GM21737 (cell line): Measurements from ENCODE around the gene CARNS1.

Experiments used
- ATAC-seq: cut with Tn5 transposase; IDR thresholded peaks from one replicate; pipeline ENCODE4 v1.9.1; 2021; ENCODE audit warnings: mild to moderate bottlenecking, moderate library complexity; ENCODE audit not compliant: unreplicated experiment

Gene CARNS1

DNA sequence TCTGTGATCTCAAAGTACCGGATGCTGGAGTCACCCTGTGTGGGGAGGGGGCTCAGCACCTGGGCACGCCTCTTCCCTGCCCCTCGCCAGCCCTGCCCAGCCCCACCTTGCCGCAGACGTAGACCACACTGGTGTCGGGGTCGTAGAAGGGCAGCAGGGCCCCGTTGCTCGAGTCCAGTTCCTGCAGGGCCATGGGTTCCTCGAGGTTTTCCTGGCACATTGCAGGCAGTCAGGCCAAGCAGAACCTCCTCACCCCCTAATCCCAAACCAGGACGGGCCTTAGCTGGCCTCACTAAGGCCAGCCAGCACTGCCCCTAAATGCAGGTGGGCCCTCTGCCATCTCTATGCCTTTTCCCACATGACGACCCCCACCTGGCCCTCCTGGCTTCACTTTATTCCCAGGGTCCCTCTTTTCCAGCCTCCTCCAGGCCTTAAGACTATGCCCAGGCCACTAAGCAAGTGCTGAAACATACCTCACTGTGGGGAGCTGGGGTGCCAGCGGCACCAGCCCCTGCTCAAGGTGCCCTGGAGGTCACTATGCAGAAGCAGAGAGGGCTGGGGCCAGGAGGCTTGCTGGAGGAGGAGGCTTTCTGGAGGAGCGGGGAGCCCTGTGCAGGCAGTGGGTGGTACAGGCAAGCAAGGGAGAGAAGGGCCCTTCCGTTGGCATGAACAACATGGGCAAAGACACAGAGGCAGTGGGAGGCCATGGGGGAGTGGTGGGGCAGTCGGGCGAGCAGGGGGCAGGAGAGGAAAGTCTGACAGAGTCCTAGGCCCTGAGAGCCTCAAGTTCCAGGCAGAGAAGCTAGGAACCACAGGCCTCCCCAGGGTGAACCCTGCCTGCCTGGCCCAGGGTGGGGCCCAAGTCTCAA, 25.0 kb downstream of the CARNS1 start:
- no peak for ATAC-seq

DNA sequence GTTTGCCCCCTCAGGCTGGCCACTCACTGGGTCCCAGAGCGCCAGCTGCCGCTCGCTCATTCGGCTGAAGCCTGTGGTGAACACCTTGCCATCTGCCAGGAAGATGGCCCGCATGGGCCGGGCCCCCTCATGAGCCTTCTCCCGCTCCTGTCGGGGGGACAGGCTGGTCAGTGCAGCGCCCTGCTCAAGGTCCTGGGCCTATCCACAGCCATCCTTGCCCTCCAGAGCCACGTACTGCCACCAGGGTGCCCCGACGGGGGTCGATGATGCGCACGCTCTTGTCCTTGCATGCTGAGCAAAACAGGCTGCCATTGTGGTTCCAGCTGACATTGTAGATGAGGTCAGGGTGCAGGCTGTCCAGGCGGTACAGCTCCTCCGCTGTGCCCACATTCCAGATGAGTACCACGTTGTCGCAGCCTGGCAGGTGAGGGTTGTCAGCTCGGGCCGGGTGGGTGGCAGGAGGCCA, 25.7 kb downstream of the CARNS1 start:
- ATAC-seq, result no peak

DNA sequence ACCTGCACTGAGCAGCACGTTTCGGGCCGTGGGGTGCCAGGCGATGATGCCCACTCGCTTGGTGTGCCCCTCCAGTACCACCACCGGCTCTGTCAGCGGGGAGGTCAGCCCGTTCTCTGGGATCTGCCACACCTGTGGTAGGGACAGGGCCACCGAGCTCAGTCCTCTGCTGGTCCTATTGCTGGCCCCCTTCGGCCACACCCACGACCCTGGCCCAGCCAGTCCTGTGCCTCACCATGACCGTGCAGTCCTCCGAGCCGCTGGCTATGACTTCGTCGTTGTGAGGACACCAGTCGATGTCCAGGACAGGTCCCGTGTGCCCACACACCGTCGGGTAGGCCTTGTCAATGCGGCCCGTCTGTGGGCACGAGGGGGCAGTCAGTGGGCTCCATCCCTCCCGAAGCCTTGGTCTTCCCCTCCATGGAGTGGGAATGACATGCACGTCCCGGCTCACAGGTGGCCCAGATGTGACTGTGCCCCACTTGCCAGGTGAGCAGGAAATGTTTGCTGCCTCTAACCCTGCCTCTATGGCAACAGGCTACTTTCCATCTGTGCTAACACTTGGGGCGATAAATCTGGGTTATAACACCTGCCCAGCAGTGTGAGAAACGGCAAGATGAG, 26.4 kb downstream of the CARNS1 start:
- ATAC-seq, result no peak

DNA sequence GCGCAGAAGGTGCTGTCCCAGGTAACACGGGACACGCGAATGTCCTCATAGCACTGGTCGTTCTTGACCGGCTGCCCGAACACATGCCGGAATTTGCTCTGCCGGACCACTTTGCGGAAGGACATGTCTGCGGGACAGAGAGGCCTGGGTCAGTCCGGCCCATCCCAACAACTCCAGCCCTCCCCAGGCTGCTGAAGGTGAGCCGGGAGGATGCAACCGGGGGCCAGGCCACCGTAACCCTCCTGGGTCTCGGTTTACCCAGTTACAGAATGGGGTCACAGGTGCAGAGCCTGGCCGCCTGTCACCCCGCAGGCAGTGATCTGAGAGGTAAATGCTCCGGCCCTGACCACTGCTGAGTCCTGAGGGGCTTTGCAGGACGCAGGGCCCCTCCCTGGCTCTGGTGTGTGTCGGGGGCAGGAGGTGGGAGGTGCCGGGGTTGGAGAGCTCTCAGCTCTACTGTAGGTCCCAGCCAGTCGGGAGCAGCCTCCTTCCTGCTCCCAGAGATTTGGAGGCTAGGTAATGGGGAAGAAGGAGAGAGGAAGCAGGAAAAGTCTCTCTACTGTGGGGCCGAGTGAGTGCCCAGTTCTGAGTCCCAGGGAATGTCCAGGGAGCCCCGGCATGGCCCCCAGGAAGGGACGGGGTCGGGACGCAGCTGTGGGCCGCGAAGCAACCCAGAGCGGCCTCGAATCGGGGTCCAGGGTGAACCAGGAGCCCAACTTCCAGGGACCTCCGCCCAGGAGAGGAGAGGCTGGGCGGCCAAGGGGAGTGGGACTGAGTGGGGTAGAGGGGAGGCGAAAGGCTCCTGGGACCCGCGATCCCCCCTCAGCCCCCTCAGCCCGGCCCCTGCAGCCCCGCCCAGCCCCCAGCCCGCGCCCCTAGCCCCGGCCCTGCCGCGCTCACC, 27.3 kb downstream of the CARNS1 start:
- ATAC-seq, result peak; percentile 4

DNA sequence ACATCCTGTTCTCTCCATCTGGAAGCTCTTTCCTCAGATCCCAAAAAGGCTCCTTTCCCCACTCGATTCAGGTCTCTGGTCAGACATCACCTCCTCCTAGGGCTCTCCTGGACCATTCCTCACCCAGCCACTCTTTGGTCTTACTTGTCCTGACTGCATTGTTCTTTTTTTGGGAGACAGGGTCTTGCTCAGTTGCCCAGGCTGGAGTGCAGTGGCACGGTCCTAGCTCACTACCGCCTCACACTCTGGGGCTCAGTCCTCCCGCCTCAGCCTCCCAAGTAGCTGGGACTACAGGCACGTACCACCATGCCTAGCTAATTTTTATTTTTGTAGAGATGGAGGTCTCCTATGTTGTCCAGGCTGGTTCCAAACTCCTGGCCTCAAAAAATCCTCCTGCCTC, 30.0 kb downstream of the CARNS1 start:
- ATAC-seq, result no peak

DNA sequence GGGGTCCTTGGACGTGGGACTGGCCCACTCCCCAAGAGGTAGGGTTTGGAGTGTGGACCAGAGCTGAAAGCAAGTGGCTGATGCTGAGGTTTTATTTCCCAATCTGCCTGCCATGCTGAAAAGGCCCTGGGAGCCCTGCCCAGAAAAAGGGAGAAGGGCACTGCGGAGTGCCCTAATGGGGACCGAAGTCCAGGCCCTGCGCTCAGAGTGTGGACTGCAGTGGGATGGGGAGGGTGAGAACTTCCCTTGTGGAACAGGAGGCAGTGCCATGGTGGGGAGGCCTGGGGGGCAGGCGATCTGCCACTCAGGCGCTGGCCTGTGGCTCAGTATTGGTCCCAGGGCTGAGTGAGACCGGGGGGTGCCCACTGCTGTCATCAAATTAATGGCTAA, 32.7 kb downstream of the CARNS1 start:
- no peak for ATAC-seq

DNA sequence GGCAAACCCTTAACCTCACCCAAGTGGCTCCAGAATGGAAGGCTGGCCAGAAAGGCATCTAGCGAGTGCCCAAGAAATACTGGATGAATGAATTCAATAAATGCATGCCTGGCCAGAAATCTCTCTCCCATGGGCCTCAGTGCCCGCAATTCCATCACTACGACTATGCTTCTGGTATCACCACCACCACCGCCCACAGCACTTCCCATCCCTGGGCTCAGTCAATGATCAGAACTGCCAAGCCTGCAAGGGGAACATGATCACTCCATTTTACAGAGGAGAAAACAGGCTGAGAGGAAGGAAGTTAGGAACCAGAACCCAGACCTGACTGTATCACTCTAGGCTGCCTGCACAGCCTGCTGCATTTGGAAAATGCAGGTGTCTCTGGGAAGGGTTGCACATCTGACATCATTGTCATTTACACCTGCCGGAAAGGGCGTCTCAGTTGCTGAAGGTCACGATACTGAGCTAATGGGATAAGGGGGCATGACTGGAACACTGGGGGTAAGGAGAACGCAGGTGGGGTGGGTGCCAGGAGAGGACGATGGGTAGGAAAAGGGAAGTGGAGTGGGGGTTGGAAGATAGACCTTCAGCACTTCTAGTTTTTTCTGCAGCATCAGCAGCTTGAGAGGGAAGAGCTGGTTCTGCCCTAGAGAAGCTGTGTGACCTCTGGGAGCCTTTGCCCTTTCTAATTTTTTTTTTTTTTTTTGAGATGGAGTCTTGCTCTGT, 33.8 kb downstream of the CARNS1 start:
- ATAC-seq, result no peak

DNA sequence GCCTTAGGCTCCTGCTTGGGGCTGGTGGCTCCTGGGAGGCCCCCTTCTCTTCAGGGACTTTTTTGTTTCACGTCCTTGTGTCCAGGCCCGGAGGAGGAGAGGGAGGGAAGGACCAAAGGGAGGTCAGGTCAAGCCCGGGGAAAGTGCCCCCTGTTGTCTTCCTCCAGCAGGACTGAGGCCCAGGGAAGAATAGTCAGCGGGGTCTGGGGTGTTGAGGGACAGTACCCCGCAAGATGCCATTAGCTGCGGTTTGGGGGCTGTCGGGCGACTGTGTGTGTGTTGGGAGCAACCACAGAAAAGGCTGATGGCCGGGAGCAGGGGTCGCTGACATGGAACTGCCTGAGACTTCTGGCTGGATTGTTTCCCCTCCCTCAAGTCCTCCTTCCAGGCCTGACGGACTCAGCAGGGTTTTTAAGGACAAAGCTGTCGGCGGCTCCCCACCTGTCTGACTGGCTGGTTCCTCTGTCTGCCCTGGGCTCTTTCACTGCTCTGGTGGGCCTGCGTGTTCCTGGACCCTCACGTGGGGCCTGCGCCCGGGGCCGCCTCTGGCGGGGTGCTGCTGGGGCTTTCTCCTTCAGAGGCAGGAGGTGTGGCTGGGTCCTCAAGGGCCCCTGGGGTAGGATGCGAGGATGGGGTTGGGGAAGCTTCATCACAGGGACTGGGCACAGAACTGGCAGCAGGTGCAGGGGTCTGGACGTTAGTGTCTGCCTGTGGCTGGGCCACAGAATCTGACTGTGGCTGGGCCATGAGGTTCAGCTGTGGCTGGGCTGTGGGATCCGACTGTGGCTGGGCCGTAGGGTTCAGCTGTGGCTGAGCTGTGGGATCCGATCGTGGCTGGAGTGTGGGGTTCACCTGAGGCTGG, 35.5 kb downstream of the CARNS1 start:
- ATAC-seq, result no peak

DNA sequence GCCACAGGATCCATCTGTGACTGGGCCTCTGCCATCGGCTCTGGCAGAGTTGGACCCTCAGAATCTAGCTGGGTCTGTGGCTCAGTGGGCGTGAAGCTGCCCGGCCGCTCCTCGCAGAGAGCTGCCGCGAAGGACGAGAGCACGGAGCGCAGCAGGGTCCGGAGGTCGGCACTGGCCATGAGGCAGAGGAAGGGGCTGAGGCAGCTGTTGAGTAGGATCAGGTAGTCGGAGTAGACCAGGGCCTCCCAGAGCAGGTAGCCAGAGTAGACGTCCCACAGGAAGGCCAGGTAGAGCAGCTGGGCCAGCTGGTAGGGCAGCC, 36.1 kb downstream of the CARNS1 start:
- no peak for ATAC-seq

DNA sequence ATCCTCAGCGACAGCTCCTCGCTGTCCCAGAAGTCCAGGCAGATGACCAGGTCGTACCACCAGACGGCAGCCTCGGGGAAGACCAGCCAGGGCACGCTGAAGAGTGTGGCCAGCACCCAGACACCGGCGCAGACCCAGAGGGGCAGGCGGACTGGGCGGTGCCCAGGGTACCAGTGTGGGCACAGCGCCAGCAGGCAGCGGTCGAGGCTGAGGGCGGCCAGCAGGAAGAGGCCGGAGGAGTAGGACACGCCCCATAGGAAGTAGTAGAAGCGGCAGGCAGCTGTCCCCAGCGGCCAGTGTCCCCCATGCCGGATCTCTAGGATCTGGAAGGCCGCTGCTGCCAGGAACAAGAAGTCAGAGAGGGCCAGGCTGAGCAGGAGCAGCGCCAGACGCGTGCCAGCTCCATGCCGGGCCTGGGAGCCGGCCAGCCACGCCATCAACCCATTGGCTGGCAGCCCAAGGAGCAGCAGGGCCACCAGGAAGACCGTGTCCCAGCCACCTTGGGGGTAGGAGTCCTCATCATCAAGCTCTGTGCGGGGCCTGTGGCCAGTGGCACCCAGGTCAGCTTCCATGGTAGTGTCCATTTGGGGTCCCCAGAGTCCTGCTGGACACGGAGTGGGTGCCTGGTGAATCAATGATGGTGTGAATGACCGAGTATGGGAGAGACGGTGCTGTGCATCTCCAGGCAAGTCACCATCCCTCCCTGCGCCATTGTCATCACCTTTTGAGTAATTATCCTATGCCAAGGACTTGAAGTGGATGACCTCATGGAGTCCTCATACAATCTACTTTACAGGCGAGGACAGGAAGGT, 36.9 kb downstream of the CARNS1 start, which contains the start of gene GPR152:
TSS of gene GPR152 (minus strand) at position 589 of the 812 bp plus-strand sequence. CDS start at position 584, 5 bp downstream.
- ATAC-seq, result no peak

DNA sequence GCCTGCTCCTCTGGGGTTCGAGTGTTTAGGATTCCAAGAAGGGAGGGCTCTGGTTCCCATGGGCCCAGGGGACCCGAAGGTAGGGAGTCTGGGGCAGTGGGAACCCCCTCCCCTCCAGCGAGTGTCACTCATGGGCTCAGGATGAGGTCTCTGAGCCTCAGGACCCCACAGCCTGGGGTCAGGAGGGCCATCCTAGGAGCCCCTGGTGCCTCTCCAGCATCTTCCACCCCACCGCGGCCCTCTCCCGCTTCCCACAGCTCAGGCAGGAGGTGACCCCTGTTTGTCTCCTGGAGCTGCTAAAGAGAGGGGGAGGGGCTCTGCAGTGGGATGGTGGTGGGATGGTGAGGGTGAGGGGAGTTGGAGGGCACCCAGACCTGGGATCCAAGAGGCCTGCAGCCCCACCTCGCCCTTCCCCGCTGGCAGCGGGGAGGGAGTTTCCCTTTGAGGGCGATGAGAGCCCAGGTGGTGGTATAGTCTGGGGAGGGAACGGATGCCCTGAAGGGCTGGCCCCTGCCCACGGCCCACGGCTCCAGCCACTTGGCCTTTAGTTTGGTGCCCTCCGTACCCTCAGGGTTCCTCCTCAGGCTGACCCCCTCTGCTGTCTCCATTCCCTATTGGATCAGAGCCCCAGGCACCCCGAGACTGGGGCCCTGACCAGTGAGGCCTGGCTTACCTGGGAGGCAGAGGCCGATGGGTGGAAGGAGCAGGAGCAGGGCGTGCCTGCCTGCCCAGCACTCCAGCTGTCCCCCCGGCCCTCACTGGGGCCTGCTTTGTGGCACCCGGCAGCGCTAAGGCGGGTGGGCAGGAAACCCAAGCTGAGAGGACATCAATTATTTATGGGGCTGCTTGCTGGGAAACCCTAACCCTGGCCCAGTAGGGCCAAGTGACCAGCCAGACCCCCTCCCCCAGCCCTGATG, 38.6 kb downstream of the CARNS1 start:
- no peak for ATAC-seq

DNA sequence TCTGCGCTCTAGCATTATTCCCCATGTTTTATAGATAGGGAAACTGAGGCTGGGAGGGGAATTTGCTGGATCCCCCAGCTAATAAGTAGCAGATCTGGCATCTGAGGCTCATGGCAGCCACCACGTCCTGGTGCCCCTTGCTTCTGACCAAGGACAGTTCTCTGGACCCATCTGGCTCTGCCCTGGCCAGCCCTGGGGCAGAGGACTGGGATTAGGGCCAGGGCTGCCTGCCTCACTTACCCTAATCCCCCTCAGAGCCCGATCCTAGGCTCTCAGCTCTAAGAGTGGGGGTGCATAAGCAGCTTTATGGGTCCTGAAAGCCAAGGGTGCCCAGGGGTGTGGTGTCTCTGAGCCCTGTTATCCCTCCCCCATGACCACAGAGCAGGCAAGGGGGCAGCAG, 39.6 kb downstream of the CARNS1 start, which contains the start of gene CABP4:
TSS of gene CABP4 (plus strand) at position 301 of the 400 bp plus-strand sequence. CDS start at position 371, 70 bp downstream.
- no peak for ATAC-seq

DNA sequence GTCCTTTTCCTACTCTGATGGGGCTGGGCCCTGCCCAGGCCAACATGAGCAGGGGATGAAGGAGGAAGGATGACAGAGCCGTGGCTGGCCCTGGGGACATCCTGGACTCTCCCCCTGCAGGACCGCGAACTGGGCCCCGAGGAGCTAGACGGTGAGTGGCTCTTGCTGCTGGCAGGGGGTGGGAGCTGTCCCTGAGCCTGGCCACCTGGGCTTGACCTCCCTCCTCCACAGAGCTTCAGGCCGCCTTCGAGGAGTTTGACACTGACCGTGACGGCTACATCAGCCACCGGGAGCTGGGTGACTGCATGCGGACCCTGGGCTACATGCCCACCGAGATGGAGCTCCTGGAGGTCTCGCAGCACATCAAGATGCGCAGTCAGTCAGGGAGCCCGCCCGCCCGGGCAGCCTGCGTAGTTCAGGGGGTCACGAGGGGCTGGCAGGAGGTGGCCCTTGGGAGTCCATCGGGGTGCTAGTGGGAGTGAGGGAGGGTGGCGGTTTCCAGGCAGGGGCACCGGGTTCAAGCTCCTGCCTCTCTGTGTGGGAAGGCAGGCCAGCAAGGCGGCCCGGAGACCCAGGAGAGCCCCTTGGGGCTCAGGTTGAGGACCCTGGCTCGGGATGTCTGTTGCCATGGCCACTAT, 40.7 kb downstream of the CARNS1 start:
- no peak for ATAC-seq

DNA sequence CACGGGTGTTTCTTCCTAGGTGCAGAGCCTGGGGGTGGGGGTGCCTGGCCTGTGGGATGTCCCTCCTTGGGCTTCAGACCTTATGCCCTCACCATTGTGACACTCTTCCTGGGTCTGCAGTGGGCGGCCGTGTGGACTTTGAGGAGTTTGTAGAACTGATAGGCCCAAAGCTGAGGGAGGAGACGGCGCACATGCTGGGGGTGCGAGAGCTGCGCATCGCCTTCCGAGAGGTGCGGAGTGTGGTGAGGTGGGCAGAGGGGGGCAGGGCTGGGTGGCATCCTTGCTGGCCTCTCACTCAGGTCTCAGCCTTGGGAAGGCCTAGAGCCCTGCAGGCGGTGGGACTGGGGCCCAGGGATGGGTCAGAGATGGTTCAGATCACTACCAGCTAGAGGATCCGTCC, 42.0 kb downstream of the CARNS1 start:
- ATAC-seq, result no peak

DNA sequence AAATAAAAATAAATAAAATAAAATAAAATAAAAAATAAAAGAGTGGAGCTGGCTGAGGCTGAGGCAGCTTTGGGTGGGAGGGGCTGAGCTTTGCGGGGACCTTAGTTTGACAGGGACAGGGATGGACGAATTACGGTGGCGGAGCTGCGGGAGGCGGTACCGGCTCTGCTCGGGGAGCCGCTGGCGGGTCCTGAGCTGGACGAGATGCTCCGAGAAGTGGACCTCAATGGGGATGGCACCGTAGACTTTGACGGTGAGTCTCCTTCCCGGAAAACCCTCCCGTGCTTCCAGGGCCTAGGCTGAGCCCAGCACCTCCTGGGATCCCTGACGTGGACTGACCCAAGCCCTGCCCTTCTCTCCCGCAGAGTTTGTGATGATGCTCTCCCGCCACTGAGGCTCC, 42.8 kb downstream of the CARNS1 start:
- no peak for ATAC-seq

DNA sequence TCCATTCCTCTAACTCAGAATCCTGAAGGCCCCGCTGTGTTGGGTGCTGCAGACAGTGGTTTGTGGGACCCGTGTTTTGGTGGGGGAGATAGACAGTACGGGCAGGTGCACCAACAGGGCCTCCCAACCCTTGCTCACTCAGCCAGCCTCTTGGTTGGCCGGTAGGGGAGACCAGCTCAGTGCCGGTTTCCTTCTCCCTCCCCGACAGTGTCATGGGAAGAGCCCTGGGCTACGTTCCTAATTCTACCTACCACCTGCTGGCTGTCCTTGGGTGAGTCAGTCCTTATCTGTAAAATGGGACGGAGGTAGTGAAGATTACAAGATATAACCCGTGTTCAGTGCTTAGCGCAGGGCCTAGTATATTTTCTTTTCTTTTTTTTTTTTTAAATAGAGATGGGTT, 47.7 kb downstream of the CARNS1 start:
- no peak for ATAC-seq

DNA sequence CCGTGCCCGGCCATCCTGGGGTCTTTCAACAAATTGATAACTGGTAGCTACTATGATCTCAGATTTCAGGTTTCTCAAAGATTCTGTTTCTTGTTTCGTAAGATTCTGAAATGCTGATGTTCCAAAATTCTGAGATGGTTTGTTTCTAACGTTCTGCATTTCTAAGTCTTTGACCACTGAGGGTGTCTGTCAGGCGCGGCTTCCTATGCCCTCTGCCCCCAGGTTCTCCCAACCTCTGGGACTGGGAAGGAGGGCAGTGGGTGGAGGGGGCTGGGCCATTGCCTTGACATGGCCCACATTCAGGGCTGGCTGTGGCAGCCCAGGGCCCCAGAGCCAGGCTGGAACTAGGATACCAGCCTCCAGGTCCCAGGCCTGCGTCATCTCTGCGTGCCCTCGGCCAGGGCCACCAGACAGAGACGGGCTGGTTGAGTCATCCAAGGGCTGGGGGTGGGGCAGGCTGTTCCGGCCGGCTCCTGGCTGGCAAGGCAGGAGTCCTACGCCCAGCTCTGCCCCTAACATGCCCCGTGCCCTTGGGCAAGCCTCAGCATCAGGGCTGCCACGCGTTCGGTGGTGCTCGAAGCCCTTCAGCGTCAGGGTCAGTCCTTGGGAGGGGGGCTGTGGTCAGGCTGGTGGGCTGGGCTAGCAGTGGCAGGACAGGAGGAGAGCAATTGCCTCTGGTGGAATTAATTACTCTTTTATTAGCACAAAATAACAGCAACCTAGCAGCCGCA, 48.4 kb downstream of the CARNS1 start:
- no peak for ATAC-seq
